Umbilical cord (tissue), 2 donors: Measurements from ENCODE around the gene GNG12. TPM values are rescaled to one million over a fixed set of nuclear protein-coding genes. Genes with fewer than 3 reads are reported as not detected.
A peak's percentile ranks its signal among the peaks of the same experiment; 100 is the strongest.

Experiments used
- DNase-seq: peaks from one replicate; pipeline ENCODE4 v3.0.0-alpha.2; 2015; ENCODE audit warnings: low spot score
- total RNA-seq: library from RNA; depleted of rRNA; stranded (reverse); fragments of >200 nt; gene quantifications from one replicate; pipeline ENCODE4 v1.2.3, GENCODE V29; 2014; ENCODE audit warnings: low replicate concordance; ENCODE audit not compliant: insufficient read depth

GNG12 gene
- total RNA-seq, 1 donor from 2014 or later: 153 TPM

GRCh38 chr1:67708606-67709005, 124.7 kb downstream of the GNG12 start:
- DNase-seq: no peak

- peak; percentile 80 for DNase-seq
Observed at GRCh38 chr1:67705735-67706453, 127.4 kb downstream of the GNG12 start.

GRCh38 chr1:67704351-67704750, 128.9 kb downstream of the GNG12 start:
- no peak for DNase-seq

GRCh38 chr1:67701876-67702275, 131.4 kb downstream of the GNG12 start:
- no peak for DNase-seq

GRCh38 chr1:67700692-67701410, 132.4 kb downstream of the GNG12 start:
- DNase-seq: no peak

GRCh38 chr1:67700220-67700619, 133.0 kb downstream of the GNG12 start:
- DNase-seq: no peak

- no peak for DNase-seq
Observed at GRCh38 chr1:67696708-67697107, 136.6 kb downstream of the GNG12 start.

- no peak for DNase-seq
Observed at GRCh38 chr1:67695963-67696362, 137.3 kb downstream of the GNG12 start.

GRCh38 chr1:67691712-67692111, 141.6 kb downstream of the GNG12 start:
- no peak for DNase-seq

GRCh38 chr1:67690411-67690810, 142.9 kb downstream of the GNG12 start:
- no peak for DNase-seq

- no peak for DNase-seq
Observed at GRCh38 chr1:67690018-67690363, 143.3 kb downstream of the GNG12 start.

- no peak for DNase-seq
Observed at GRCh38 chr1:67689267-67690017, 143.8 kb downstream of the GNG12 start.

- no peak for DNase-seq
Observed at GRCh38 chr1:67688526-67689219, 144.6 kb downstream of the GNG12 start.

- DNase-seq: peak; percentile 25
Observed at GRCh38 chr1:67687649-67688048, 145.6 kb downstream of the GNG12 start.

- DNase-seq: peak; percentile 12
Observed at GRCh38 chr1:67687198-67687545, 146.1 kb downstream of the GNG12 start.

- DNase-seq: peak; percentile 90
Observed at GRCh38 chr1:67686267-67687197, 146.7 kb downstream of the GNG12 start.

- peak; percentile 46 for DNase-seq
Observed at GRCh38 chr1:67685558-67686266, 147.6 kb downstream of the GNG12 start.

- DNase-seq: peak; percentile 100
Observed at GRCh38 chr1:67685067-67685557, 148.2 kb downstream of the GNG12 start, which contains the start of gene GADD45A. Gene GADD45A (plus strand): TSS chr1:67685201. CDS start chr1:67685495, 294 bp downstream.

- DNase-seq: peak; percentile 35
Observed at GRCh38 chr1:67684526-67685066, 148.7 kb downstream of the GNG12 start.
